ENCODE results near the gene ADD2.

ADD2 gene

GRCh38 chr2:70687461-70687795, 80.6 kb downstream of the ADD2 start:
- no peak for TF ChIP-seq CTCF (IDR thresholded peaks at IDR 0.05; ENCODE audit: low read depth, low read length)
- no peak for DNase-seq (ENCODE audit: extremely low read depth, low read depth)

GRCh38 chr2:70686577-70687460, 81.2 kb downstream of the ADD2 start:
- no peak for DNase-seq (ENCODE audit: extremely low read depth, low read depth)
- TF ChIP-seq CTCF (IDR thresholded peaks at IDR 0.05; ENCODE audit: low read depth, low read length) = peak; percentile 37

GRCh38 chr2:70685771-70686171, 82.2 kb downstream of the ADD2 start:
- TF ChIP-seq CTCF (IDR thresholded peaks at IDR 0.05; ENCODE audit: low read depth, low read length) = no peak
- no peak for DNase-seq (ENCODE audit: extremely low read depth, low read depth)

DNA sequence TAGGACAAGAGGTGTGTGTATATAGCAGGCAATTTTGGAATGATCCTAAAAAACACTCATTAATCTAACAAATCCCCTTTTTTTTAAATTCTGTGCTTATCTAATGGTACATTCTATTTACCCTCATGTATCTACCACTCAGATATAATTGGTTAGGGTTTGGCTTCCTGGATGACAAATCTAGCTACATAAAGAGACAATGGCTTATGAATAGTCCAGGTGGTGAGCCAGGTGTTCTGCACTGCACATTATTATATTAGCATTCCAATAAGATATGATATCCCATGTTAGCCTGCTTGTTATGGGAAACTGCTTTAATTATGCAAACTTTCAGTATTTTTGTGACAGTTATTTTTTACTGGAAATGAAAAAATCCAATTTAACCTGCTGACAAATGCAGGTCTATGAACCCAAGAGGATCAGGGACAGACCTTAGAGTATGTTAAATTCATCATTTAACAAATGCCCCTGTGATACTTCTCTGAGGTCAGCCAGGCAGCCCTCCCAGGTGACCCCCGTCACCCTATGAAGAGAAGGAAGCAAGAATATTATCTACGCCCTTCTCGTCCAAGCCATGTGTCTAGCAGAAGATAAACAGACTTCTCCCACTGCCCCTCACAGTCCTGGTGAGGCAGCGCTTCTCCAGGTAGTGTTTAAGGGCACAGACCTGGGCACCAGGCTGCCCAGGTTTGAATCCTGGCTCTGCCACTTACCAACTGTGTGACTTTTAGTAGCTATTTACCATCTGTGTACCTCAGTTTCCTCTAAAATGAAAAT, 83.0 kb downstream of the ADD2 start:
- no peak for DNase-seq (ENCODE audit: extremely low read depth, low read depth)
- no peak for TF ChIP-seq CTCF (IDR thresholded peaks at IDR 0.05; ENCODE audit: low read depth, low read length)

DNA sequence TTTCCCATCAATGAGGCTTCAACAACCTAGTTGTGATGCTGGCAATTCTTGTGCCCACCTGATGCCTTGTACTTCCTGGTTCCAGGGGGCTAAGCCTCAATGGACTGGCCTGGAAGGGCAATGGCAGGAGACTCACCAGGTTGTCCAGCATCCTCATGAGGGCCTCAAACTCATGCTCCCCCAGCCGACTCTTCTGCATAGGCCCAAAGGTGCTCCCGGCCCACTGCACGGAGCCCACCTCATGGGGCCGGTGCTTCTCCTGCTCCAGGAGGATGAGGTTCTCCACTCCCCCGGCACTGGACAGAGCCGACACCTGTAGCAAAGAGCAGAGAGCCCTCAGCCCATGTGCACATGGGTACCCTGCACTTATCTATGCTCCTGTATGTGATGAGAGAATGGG, 84.5 kb downstream of the ADD2 start:
- TF ChIP-seq CTCF (IDR thresholded peaks at IDR 0.05; ENCODE audit: low read depth, low read length) = no peak
- no peak for DNase-seq (ENCODE audit: extremely low read depth, low read depth)

DNA sequence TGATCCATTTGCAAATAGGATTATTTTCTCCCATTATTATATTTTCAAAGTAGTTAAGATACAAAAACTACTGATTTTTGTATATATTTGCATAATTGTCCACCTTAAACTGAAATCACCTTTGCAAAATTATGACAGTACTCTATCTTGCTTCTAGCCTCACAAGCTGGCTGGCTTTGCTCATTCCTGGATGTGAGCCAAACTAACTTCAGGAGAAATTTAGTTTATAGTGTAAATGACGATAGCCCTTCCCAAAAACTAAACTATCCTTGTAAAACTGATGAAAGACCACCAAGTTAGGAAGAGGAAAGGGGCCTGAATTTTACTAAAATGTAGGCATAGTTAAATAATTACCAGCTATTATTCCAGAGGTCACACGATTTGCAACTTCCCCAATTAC, 87.3 kb downstream of the ADD2 start:
- TF ChIP-seq CTCF (IDR thresholded peaks at IDR 0.05; ENCODE audit: low read depth, low read length) = no peak
- no peak for DNase-seq (ENCODE audit: extremely low read depth, low read depth)

DNA sequence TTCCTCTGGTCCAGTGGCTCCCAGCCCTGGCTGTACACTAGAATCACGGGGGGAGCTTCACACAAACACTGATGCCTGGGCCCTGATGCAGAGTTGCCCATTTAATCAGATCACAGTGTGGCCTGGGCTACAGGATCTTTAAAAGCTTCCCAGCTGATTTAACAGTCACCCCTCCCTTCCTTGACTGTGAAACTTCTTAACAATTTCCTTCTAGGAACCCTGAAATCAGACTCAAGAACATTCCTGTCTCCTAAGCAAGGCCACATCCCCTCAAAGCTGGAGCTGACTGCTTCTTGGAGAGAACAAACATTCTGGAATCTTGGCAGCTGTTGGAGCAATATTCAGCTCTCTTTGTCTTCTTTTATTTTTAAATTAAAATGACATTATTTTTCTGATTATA, 88.7 kb downstream of the ADD2 start:
- DNase-seq (ENCODE audit: extremely low read depth, low read depth) = no peak
- TF ChIP-seq CTCF (IDR thresholded peaks at IDR 0.05; ENCODE audit: low read depth, low read length) = no peak
